Measurements from ENCODE around the gene RTN4R. TPM values are rescaled to one million over a fixed set of nuclear protein-coding genes. Genes with fewer than 3 reads are reported as not detected.

Gene RTN4R
- total and polyA plus RNA-seq, 11 donors, result 0.53 to 2.6 (median 1.4) TPM

DNA sequence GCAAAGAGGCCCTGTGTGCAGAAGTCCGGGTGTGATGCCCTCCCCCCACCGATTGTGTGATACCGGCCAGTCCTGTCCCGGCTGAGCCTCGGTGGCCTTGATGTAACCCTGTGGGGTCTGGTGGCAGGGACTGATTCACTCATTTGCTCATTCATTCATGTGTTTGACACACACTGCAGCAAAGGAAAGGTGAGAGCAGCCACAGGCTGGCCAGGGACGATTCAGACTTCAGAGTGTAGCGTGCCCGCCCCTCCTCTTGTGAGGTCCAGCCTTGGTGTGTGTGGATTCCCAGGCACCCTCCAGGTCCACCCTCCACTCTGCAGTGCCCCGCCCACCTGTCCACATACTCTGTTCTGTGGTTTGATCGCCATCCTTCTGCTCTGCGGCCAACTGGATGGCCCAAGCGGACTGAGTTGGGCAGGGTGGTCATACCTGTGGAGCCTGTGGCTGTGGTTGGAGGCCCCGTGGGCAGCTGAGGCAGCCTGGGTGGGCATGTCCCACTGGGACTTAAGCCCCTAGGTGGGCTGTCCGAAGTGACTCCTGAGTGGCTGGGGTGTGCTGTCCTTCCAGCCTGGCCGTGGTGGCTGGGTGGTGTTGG, 59.3 kb downstream of the RTN4R start:
- DNase-seq, result no peak
- H3K4me1 ChIP-seq, result peaks cover 0 to 59% (median 44%) of the 10 kb centered on the region in 12 donors
- no peak overlapping the region for H3K27ac ChIP-seq
- intact Hi-C loops (cut with DNase I), result no loop called here
- no peaks in the 10 kb centered on the region for H3K36me3 ChIP-seq
- H3K9me3 ChIP-seq, result no peaks in the 10 kb centered on the region
- no peak overlapping the region for H3K4me3 ChIP-seq
- TF ChIP-seq POLR2A (IDR thresholded peaks at IDR 0.05) (no peak), CTCF (IDR thresholded peaks at IDR 0.05) (no peak)
- no peaks in the 10 kb centered on the region for H3K27me3 ChIP-seq
- ATAC-seq, result no peak
- 84 to 92% (median 90%) methylated on average over 11 to 15 of the region's 15 CpGs for WGBS, 4 donors

DNA sequence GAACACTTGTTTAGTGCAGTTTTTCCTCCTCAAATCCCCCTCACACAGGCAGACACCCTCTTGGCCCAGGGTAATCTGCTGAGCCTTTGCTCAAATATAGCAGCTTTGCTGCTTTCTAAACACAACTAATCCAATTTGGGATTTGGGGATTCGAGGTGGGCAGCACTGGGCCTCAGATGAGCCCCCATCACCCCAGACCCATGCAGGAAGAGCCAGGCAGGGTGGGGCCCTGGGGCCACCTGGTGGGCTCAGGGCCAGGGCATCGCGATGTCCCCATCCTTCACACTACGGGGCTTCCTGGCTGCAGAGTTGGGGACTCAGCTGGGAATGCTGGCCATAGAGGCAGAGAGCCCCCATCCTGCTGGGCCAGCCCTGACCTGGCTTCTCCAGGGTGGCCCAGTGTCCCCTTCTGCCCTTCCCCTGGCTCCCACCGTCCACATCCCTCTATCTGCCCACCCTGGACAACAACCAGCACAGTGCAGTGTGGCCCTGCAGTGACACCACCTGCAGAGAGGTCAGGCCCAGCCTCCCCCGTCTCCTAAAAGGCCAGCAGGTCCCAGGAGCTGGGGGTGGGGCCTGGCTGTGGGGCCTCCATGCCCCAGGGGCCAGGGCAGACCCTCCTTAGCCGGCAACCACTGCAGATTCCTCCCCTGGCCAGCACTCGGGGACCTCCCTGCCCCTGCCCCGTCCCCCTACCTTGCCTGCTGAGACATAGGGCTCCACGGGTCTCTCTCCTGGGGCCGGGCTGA, 60.7 kb downstream of the RTN4R start:
- intact Hi-C loops (cut with DNase I), result loop anchor here in 1 of 10 donors (2.0 kb wide), 1 partner anchor 31 kb away; no protein-coding TSS in a partner anchor
- peak overlapping the region in 7 of 12 donors; percentile 76 to 91 (median 83) for H3K27ac ChIP-seq
- 72 to 81% (median 78%) methylated on average over 8 to 11 of the region's 11 CpGs for WGBS, 4 donors

GRCh38 chr22:20206709-20207215, 61.4 kb downstream of the RTN4R start:
- Histone ChIP-seq H3K27me3 (peaks cover 0 to 3% (median 0%) of the 10 kb centered on the region in 9 donors), H3K4me1 (peaks cover 0 to 63% (median 48%) of the 10 kb centered on the region in 12 donors), H3K9me3 (no peaks in the 10 kb centered on the region), H3K27ac (peak overlapping the region; percentile 69 to 91 (median 81)), H3K36me3 (no peaks in the 10 kb centered on the region), H3K4me3 (peak overlapping the region; percentile 32 to 85 (median 66))
- peak in 1 of 4 donors; percentile 47 for ATAC-seq
- WGBS, 4 donors, result 20 to 58% (median 36%) methylated on average over 1 to 9 of the region's 9 CpGs
- TF ChIP-seq CTCF (IDR thresholded peaks at IDR 0.05) (peak in 1 of 12 donors; percentile 9), POLR2A (IDR thresholded peaks at IDR 0.05) (no peak)
- intact Hi-C loops (cut with DNase I), result loop anchor here in 2 of 10 donors (1.0 to 2.0 kb wide), 2 partner anchors 32 to 33 kb away; no protein-coding TSS in a partner anchor
- DNase-seq, result no peak

More for the DNA sequence above, 60.7 kb downstream of the RTN4R start:
- TF ChIP-seq POLR2A (IDR thresholded peaks at IDR 0.05) (no peak), CTCF (IDR thresholded peaks at IDR 0.05) (no peak)
- H3K9me3 ChIP-seq, result no peaks in the 10 kb centered on the region
- peak overlapping the region in 11 of 12 donors; percentile 42 to 85 (median 68) for H3K4me3 ChIP-seq
- no peaks in the 10 kb centered on the region for H3K36me3 ChIP-seq
- ATAC-seq (no peak), DNase-seq (no peak)
- no peaks in the 10 kb centered on the region for H3K27me3 ChIP-seq
- peaks cover 0 to 68% (median 52%) of the 10 kb centered on the region in 12 donors for H3K4me1 ChIP-seq
